Inflammatory macrophage treated with lipopolysaccharide for 1 hour (primary cell): ENCODE results near the gene SACS.

ENCODE experiments used
- DNase-seq, 2 donors: peaks; one replicate each; pipeline ENCODE4 v3.0.0-alpha.2; 2020 to 2022

SACS gene, protein sequence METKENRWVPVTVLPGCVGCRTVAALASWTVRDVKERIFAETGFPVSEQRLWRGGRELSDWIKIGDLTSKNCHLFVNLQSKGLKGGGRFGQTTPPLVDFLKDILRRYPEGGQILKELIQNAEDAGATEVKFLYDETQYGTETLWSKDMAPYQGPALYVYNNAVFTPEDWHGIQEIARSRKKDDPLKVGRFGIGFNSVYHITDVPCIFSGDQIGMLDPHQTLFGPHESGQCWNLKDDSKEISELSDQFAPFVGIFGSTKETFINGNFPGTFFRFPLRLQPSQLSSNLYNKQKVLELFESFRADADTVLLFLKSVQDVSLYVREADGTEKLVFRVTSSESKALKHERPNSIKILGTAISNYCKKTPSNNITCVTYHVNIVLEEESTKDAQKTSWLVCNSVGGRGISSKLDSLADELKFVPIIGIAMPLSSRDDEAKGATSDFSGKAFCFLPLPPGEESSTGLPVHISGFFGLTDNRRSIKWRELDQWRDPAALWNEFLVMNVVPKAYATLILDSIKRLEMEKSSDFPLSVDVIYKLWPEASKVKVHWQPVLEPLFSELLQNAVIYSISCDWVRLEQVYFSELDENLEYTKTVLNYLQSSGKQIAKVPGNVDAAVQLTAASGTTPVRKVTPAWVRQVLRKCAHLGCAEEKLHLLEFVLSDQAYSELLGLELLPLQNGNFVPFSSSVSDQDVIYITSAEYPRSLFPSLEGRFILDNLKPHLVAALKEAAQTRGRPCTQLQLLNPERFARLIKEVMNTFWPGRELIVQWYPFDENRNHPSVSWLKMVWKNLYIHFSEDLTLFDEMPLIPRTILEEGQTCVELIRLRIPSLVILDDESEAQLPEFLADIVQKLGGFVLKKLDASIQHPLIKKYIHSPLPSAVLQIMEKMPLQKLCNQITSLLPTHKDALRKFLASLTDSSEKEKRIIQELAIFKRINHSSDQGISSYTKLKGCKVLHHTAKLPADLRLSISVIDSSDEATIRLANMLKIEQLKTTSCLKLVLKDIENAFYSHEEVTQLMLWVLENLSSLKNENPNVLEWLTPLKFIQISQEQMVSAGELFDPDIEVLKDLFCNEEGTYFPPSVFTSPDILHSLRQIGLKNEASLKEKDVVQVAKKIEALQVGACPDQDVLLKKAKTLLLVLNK (N-terminal part only)

GRCh38 chr13:23433171-23434153, at the start of gene SACS:
Gene SACS, minus strand, starts transcription at chr13:23433702. Its CDS starts 22,463 bp downstream, at chr13:23411239.
- no peak for DNase-seq

DNA sequence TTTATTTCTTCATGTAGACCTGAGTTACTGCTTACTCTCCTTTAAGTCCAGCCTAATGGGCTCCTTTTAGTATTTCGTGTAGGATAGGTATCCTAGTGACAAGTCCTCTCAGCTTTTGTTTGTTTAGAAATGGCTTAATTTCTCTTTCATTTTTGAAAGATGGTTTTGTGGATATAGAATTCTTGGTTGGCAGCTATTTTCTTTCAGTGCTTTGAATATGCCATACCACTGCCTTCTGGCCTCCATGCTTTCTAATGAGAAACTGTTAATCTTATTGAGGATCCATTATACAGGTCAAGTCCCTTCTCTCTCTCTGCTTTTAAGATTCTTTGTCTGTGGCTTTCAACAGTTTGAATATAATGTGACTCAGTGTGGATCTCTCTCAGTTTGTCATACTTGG, 46.8 kb upstream of the SACS start:
- no peak for DNase-seq

GRCh38 chr13:23477101-23477500, 43.6 kb upstream of the SACS start:
- DNase-seq = no peak

DNA sequence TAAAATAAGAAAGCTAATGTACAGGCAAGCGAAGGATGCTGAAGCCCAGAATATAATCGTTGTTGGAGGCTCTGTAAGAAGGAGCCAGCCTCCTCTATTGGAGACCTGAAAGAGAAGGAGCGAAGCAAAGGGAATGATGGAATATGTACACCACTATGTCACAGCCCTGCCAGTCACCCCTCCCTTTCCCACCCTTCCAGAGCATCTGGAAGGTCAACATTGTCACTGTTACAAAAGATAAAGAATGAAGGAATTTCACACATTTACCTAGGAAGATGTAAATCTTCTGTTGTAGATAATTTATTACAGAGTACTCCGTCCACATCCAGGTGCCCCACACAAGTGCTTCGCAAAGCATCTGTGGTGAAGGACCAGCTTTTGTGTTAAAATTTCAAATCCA, 39.7 kb upstream of the SACS start:
- no peak for DNase-seq

- no peak for DNase-seq
Observed at GRCh38 chr13:23472189-23472588, 38.7 kb upstream of the SACS start.

DNA sequence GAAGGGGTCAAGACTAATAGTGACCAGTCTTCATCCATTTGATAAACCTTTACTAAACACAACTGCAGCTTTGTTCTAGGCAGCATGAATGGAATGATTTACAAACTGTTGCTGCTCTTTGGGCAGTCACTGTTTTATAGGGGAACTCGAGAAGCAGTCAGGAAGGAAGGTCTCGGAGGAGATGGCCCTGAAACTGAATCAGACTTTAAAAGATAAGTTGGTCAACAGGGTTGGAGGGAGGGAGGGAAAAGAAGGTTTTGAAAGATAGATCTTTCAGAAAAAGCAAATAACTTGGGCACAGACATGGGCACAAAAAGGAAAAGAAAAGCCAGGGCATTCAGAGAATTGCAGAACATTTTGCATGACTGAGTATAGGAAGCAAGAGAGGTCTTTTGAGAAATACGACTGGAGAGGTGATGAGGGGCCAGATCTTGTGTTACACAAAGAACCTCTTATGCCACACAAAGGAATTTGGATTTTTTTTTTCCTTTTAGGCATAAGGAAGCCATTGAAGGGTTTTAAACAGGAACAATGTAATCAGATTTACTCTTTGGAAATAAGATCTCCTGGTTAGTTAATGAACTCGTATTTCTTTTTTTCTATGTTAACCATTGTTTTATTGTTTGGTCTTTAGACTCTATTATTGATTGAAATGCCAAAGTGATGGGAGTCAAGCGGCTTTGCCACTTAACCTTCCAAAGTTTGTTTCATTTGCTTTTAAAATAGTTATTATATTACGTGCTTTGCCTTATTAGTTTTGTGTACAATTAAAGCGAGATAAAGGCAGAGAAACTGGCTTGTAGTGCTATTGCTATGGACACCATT, 37.5 kb upstream of the SACS start:
- DNase-seq = no peak

DNA sequence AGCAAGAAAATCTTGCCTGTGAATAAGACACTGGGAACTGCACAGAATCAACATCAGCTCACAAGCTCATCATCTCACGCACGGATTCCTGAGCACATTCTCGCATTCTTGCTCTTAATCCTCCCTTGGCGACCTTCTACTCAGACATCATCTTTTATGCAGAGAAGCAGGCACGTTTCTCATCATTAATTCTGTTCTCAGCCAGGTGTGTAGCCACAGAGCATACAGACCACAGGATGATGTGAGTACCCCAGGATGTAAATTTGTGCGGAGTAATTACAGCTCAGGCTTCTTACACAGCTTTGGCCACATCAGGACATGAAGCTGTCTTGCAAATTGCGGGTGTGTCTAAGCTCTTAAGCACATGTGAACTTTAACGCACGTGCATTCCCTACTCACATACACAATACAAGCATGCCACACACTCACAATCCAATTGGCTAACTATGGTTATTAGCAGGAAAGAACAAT, 36.5 kb upstream of the SACS start:
- DNase-seq = no peak

GRCh38 chr13:23468811-23469210, 35.3 kb upstream of the SACS start:
- no peak for DNase-seq

- no peak for DNase-seq
Observed at GRCh38 chr13:23467932-23468278, 34.4 kb upstream of the SACS start.

- no peak for DNase-seq
Observed at GRCh38 chr13:23467048-23467931, 33.8 kb upstream of the SACS start.

GRCh38 chr13:23466144-23467002, 32.9 kb upstream of the SACS start:
- peak; percentile 38 to 63 for DNase-seq

DNA sequence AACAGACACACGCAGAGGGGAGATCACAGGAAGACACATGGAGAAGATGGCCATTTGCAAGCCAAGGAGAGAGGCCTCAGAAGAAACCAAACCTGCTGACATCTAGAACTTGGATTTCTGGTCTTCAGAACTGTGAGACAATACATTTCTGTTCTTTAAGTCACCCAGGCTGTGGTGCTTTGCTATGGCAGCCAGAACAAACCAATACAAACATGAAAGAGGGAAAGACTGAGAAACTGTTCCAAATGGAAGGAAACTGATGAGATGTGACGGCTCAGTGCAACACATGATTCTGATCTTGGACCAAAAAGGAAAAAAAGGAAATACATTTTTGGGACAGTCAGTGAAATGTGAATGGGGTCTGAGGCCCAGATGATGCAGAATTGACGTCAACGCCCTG, 30.2 kb upstream of the SACS start:
- DNase-seq = no peak

- DNase-seq = no peak
Observed at GRCh38 chr13:23462815-23463559, 29.5 kb upstream of the SACS start.

GRCh38 chr13:23461544-23461943, 28.0 kb upstream of the SACS start:
- no peak for DNase-seq

GRCh38 chr13:23460921-23461320, 27.4 kb upstream of the SACS start:
- no peak for DNase-seq

- peak; percentile 50 to 71 for DNase-seq
Observed at GRCh38 chr13:23460309-23460708, 26.8 kb upstream of the SACS start.

GRCh38 chr13:23458989-23459388, 25.5 kb upstream of the SACS start:
- no peak for DNase-seq
